CD4-positive, alpha-beta T cell treated with Interleukin-4 for 1 hour (primary cell): ENCODE measurements around the gene ORMDL1.

Experiments used
- DNase-seq, 2 donors: peaks; one replicate each; pipeline ENCODE4 v3.0.0-alpha.2; 2020 to 2022

The ORMDL1 gene

DNA sequence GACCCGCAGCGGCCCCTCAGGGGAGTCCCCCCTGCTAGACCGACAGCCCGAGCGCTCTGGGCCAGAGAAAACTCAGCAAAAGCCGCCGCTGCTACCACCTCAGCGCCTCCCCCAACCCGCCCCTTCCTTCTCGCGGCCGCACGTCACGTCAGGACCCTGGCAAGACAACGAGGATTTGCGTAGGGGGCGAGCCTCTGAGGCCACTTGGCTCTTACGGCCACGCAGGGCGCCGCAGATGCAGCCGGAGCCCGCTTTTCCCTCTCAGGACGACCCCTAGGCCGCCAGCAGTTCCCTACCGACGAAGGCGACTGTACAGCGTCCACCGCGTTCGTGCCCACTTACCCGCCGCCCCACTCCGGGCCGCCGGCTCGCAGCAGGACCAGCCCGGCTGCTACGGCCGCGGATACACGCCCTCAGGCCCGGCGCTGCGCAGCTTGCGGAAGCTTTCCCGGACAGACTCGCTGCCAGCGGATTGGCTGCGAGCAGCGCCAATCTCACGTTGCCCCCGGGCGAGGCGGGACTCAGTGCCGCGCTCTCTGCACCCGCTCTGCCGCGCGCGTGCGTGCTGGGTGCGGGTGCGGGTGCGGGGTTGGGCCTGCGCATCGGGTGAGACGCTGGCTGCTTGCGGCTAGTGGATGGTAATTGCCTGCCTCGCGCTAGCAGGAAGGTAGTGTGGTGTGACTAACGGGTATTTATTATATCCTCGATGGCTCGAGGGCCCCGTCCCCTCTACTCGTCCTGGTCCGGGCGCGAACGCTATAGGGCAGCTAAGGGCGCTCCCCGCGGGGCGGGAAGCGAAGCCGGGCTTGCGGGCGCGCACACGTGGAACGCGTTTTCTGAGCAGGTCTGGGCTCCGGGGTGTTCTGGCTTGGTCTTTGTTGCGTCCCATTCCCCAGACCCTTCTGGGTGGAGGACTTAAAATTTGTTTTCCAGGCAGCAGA is at the start of gene ORMDL1, which contains the start of gene PMS1:
Gene ORMDL1, minus strand, starts transcription at position 413 of the 941 bp plus-strand sequence. CDS start 1,744 bp downstream, outside the sequence.
Gene PMS1, plus strand, starts transcription at position 524 of the 941 bp plus-strand sequence. CDS start 7,360 bp downstream, outside the sequence.
- peak; percentile 94 for DNase-seq

DNA sequence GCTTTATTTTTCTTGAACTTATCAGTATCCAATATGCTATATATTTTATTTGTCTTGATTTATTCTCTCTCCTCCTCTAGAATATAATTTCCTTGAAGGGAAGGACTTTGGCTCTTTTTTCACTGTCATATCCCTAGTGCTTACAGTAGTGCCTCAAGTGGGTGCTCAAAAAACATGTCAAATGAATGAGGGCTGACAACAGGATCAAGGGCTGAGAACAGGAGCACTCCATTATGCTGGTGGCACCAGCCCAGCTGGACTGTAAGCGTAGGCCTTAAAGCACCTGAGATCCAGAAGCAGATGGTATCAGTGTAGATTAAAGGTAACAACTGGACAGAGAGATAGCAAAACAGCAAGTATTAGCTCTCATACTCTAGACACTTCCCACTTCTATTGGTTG is 46.4 kb upstream of the ORMDL1 start:
- DNase-seq = no peak

DNA sequence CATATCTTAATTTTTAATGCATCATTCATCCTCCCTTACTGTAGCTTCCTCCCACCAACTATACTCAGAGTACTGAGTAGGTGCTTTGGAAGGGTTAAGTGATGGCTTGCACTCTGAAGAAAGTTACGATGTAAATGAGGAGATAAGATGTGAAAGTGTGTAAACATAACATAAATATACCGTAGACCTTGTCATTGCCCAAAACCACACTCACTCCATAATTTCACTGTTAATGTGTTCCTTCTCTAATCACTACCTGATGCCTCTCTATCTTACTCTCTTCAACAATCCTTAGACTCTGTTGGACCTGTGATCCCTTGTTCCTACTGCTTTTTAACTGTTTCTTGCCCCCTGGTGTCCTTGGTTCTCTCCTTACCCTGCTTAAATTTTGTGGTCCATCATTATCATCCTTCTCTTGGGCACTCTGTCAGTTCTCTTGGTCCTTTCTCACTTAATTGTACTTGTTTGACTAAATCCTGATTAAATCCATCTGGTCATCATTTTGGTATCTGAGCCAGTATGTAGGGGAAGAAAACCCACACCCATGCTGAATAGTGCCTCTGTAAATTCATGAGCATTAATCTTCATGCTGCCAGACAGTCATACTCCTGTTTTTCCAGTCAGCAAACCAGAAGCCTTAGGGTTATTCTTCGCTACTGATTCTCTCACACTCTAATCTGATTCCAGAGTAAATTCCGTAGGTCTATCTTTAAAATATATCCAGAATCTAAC is 45.1 kb upstream of the ORMDL1 start:
- no peak for DNase-seq

- DNase-seq = no peak
Observed at GRCh38 chr2:189826039-189826438, 41.9 kb upstream of the ORMDL1 start.

DNA sequence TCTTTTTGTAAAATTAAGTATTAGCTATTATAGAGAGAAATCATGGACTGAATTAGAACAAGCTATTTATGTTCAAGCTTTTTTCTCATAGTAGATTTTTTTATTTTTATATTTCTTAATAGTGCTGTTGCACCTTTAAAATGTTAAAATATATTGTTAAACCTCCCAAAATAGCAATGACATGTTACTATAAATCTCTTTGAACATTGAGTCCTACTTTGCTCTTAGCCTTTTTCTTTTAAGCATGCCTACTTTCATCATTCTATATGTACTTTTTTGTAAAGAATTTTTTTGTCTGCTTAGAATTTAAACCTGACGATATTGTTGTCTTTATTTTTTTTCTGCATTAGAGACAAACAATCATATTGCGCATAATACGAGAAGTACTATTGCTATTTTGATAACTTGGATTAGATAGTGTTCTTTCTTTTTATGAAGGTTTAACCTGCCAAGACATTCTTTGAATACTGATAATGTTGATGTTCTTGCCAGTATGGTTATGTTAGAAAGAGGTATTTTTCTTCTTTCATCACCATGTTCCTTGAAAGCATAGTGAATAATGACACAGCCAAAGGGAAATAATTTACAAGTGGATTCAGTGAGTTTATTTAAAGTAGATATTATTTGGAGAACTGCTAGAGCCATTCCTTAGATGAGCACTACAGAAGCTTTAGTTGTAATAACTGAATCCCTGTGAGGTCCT is 40.7 kb upstream of the ORMDL1 start:
- DNase-seq = no peak

GRCh38 chr2:189821953-189822748 is 38.0 kb upstream of the ORMDL1 start:
- no peak for DNase-seq

DNA sequence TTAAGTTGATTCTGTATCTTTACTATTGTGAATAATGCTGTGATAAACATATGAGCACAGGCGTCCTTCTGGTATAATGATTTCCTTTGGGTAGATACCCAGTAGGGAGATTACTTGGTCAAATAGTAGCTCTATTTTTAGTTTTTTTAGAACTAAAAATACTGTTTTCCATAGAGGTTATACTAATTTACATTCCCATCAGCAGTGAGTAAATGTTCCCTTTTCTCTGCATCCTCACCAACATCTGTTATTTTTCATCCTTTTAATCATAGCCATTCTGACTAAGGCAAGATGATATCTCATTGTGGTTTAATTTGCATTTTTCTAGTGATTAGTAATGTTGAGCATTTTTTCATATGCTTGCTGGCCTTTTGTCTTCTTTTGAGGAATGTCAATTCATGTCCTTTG is 35.2 kb upstream of the ORMDL1 start:
- no peak for DNase-seq

GRCh38 chr2:189818249-189819038 is 34.3 kb upstream of the ORMDL1 start:
- no peak for DNase-seq

DNA sequence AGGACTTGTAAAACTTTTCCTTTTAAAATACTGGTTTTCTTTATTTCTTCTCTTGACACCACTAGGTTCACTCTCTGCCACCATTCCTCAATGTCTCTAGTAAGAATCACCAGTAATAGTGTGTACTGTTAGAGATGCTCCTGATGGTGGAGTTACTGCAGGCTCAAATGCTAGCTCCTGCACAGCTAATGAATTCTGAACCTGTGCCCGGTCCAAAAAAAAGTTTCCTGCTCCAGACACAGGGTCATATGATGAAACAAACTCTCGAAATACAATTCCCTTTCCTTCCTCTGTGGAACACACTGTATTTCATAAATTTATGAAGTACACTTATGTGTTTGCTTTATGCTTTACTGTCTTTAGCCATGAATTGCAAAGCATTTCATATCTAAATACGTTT is 19.3 kb upstream of the ORMDL1 start:
- no peak for DNase-seq

GRCh38 chr2:189802396-189802912 is 18.3 kb upstream of the ORMDL1 start:
- DNase-seq = no peak

GRCh38 chr2:189799531-189799930 is 15.4 kb upstream of the ORMDL1 start:
- no peak for DNase-seq

DNA sequence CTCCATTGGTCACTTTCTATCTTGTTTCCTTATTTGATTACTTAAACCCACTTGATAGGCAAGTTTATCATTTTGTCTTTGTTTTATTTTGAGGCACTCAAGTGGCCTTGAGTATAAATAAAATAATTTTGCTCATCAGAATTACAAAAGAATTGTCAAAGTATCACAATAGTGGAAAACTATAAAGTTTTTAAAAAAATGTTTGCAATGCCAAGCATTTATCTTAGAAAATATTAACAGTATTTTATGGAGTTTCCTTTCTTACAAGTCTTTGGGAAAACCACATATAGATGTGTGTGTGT is 14.8 kb upstream of the ORMDL1 start:
- DNase-seq = no peak

- DNase-seq = peak in 1 of 2 donors; percentile 38
Observed at GRCh38 chr2:189798312-189799029, 14.3 kb upstream of the ORMDL1 start.

DNA sequence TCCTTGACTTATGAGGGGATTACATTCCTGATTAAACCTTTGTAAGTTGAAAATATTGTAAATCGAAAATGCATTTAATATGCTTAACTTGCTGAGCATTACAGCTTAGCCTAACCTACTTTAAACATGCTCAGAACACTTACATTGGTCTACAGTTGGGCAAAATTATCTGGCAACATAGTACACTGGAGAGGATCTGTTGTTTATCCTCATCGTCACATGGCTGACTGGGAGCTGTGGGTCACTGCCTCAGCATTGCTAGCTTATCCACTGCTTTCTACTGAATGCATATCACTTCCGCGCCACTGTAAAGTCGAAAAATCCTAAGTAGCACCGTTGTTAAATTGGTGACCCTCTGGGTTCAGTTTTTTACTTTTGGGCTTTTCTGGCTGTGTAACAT is 13.8 kb upstream of the ORMDL1 start:
- DNase-seq = no peak

DNA sequence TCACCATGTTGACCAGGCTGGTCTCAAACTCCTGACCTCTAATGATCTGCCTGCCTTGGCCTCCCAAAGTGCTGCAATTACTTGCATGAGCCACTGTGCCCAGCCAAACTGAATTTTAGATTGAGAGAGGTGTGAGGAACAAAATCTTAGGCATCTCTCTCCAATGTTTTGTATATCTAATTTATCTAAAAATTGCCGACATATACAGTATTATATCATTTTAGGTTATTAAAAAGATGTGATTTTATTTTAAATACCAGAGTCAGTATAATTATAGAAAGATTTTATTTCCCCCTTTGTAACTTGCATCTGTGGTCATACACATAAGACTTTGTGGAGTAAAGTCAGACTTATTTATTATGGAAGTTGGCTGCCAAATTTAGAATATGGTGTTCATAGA is 10.2 kb upstream of the ORMDL1 start:
- DNase-seq = no peak

GRCh38 chr2:189791338-189792042 is 7.4 kb upstream of the ORMDL1 start:
- peak in 1 of 2 donors; percentile 62 for DNase-seq

- DNase-seq = peak in 1 of 2 donors; percentile 49
Observed at GRCh38 chr2:189783451-189783926, 650 bp downstream of the ORMDL1 start.

DNA sequence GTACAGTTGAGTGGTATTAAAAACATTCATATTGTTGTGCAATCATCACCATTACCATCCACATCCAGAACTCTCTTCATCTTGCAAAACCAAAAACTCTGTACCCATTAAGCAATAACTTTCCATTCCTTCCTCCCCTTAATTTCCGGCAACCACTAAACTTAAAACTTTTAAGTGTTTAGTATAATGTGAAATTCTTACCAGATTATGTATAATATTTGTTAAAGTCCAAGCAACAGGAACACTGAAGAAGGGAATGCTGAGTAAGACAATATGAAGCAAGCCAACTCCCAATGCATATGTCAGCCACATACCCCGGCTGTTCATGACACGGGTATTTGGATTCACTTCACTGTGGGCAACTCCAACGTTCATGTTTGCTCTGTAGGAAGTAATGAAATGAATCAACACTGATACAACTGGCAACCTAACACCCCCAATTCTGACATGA is 1.9 kb downstream of the ORMDL1 start:
- no peak for DNase-seq

GRCh38 chr2:189772212-189772611 is 11.9 kb downstream of the ORMDL1 start:
- no peak for DNase-seq
